Liver (tissue), 9 donors: ENCODE measurements around the gene KRT16. TPM values are rescaled to one million over a fixed set of nuclear protein-coding genes. Genes with fewer than 3 reads are reported as not detected.

ENCODE experiments used
- DNase-seq: peaks from one replicate; pipeline ENCODE4 v3.0.0-alpha.2; 2017; ENCODE audit warnings: low spot score
- H3K27ac ChIP-seq, 2 donors: one replicate each; pipeline ENCODE4 v1.7.0; 2013; ENCODE audit warnings: inconsistent platforms in 2 of 2, low read length in 2 of 2, control low read depth in 1 of 2, low read depth in 1 of 2, mild to moderate bottlenecking in 1 of 2
- H3K27me3 ChIP-seq, 4 donors: one replicate each; pipeline versions ENCODE4 v1.6.1 to v1.7.0; 2013; ENCODE audit warnings: low read length in 3 of 4, inconsistent platforms in 1 of 4, mild to moderate bottlenecking in 1 of 4, moderate library complexity in 1 of 4; ENCODE audit not compliant: control insufficient read depth in 4 of 4, insufficient read depth in 4 of 4
- H3K36me3 ChIP-seq, 4 donors: one replicate each; pipeline versions ENCODE4 v1.6.1 to v1.7.0; 2013; ENCODE audit warnings: low read length in 3 of 4, mild to moderate bottlenecking in 3 of 4, low read depth in 1 of 4, moderate library complexity in 1 of 4; ENCODE audit not compliant: control insufficient read depth in 4 of 4, insufficient read depth in 3 of 4
- H3K4me1 ChIP-seq, 4 donors: one replicate each; pipeline versions ENCODE4 v1.6.1 to v1.7.0; 2013; ENCODE audit warnings: low read length in 3 of 4, mild to moderate bottlenecking in 3 of 4, moderate library complexity in 1 of 4; ENCODE audit not compliant: control insufficient read depth in 4 of 4, insufficient read depth in 4 of 4
- H3K4me3 ChIP-seq, 3 donors: one replicate each; pipeline versions ENCODE4 v1.6.1 to v1.7.0; 2013; ENCODE audit warnings: low read length in 3 of 3, control low read depth in 1 of 3, low read depth in 1 of 3, mild to moderate bottlenecking in 1 of 3
- H3K9ac ChIP-seq, 2 donors: one replicate each; pipeline ENCODE4 v1.7.0; 2013; ENCODE audit warnings: low read length in 2 of 2, mild to moderate bottlenecking in 2 of 2, moderate library complexity in 2 of 2, control low read depth in 1 of 2, low read depth in 1 of 2
- H3K9me3 ChIP-seq, 4 donors: one replicate each; pipeline versions ENCODE4 v1.6.1 to v1.7.0; 2013; ENCODE audit warnings: low read length in 3 of 4; ENCODE audit not compliant: control insufficient read depth in 4 of 4
- EGR1 ChIP-seq, 2 donors: IDR thresholded peaks; 2 replicates each; pipeline ENCODE4 v1.6.1; 2016 to 2018; ENCODE audit warnings: antibody characterized with exemption in 2 of 2, low read depth in 2 of 2
- FOXA1 ChIP-seq: IDR thresholded peaks from 2 replicates; pipeline ENCODE4 v1.6.1; 2016; ENCODE audit warnings: antibody characterized with exemption
- FOXA2 ChIP-seq: IDR thresholded peaks from 2 replicates; pipeline ENCODE4 v1.6.1; 2016; ENCODE audit warnings: antibody characterized with exemption
- GABPA ChIP-seq, 2 donors: IDR thresholded peaks in 1 of 2; conservative IDR thresholded peaks in 1 of 2; 2 replicates each; pipeline ENCODE4 v1.6.1; 2016; ENCODE audit warnings: antibody characterized with exemption in 2 of 2, mild to moderate bottlenecking in 1 of 2, moderate library complexity in 1 of 2
- HNF4A ChIP-seq, 2 donors: conservative IDR thresholded peaks; 2 replicates each; pipeline ENCODE4 v1.6.1; 2016; ENCODE audit warnings: antibody characterized with exemption in 2 of 2, mild to moderate bottlenecking in 2 of 2
- HNF4G ChIP-seq: IDR thresholded peaks from 2 replicates; pipeline ENCODE4 v1.6.1; 2016; ENCODE audit warnings: antibody characterized with exemption
- JUND ChIP-seq, 2 donors: IDR thresholded peaks; 2 replicates each; pipeline ENCODE4 v1.6.1; 2016; ENCODE audit warnings: antibody characterized with exemption in 2 of 2
- NR2F2 ChIP-seq: IDR thresholded peaks from 2 replicates; pipeline ENCODE4 v1.6.1; 2016; ENCODE audit warnings: antibody characterized with exemption
- RAD21 ChIP-seq, 2 donors: IDR thresholded peaks; 2 replicates each; pipeline ENCODE4 v1.6.1; 2016; ENCODE audit warnings: antibody characterized with exemption in 2 of 2, mild to moderate bottlenecking in 2 of 2
- SP1 ChIP-seq: IDR thresholded peaks from 2 replicates; pipeline ENCODE4 v1.6.1; 2018; ENCODE audit warnings: antibody characterized with exemption, mild to moderate bottlenecking
- TAF1 ChIP-seq: conservative IDR thresholded peaks from 2 replicates; pipeline ENCODE4 v1.6.1; 2016; ENCODE audit warnings: antibody characterized with exemption, mild to moderate bottlenecking
- YY1 ChIP-seq: IDR thresholded peaks from 2 replicates; pipeline ENCODE4 v1.6.1; 2016; ENCODE audit warnings: antibody characterized with exemption, mild to moderate bottlenecking
- WGBS: extraction: QIAGEN DNeasy Blood & Tissue Kit; methylation state at CpG from one replicate; pipeline ENCODE4 v1.1.7; 2013; 5-methylcytosine and 5-hydroxymethylcytosine counted together
- polyA plus RNA-seq, 2 donors: library from polyadenylated mRNA; stranded (reverse) in 1 of 2; unstranded in 1 of 2; fragments of 200-250 nt in 1 of 2; fragments of >200 nt in 1 of 2; fragmentation: Nextera tagmentation in 1 of 2; extraction: Ambion mirVana in 1 of 2; gene quantifications; one replicate each; pipeline versions ENCODE4 v1.2.1 to v1.2.3, GENCODE V29; 2013 to 2015
- total RNA-seq, 2 donors: library from RNA; depleted of rRNA; stranded (reverse); fragments of >200 nt; gene quantifications; one replicate each; pipeline ENCODE4 v1.2.3, GENCODE V29; 2014
- TF ChIP-seq, protein P1 (sequence below): IDR thresholded peaks from 2 replicates; pipeline ENCODE4 v1.6.1; 2016; ENCODE audit warnings: antibody characterized with exemption
- TF ChIP-seq, protein P2 (sequence below): fragments of 150-350 bp; IDR thresholded peaks from 2 replicates; pipeline ENCODE4 v1.5.1; 2017; ENCODE audit warnings: improper control_type of control experiment, low read depth, low read length; ENCODE audit not compliant: missing input control
- TF ChIP-seq, protein P3 (sequence below): IDR thresholded peaks from 2 replicates; pipeline ENCODE4 v1.6.1; 2016; ENCODE audit warnings: antibody characterized with exemption, mild to moderate bottlenecking
- TF ChIP-seq, protein P4 (sequence below): IDR thresholded peaks from 2 replicates; pipeline ENCODE4 v1.6.1; 2016; ENCODE audit warnings: antibody characterized with exemption
- TF ChIP-seq, protein P5 (sequence below): IDR thresholded peaks from 2 replicates; pipeline ENCODE4 v1.6.1; 2016; ENCODE audit warnings: antibody characterized with exemption
- donor health status: healthy.
- donor health status: healthy.
- donor health status: healthy.
- donor health status: healthy.
- donor health status: healthy.

Gene KRT16
- total and polyA plus RNA-seq, 4 donors, result not detected

DNA sequence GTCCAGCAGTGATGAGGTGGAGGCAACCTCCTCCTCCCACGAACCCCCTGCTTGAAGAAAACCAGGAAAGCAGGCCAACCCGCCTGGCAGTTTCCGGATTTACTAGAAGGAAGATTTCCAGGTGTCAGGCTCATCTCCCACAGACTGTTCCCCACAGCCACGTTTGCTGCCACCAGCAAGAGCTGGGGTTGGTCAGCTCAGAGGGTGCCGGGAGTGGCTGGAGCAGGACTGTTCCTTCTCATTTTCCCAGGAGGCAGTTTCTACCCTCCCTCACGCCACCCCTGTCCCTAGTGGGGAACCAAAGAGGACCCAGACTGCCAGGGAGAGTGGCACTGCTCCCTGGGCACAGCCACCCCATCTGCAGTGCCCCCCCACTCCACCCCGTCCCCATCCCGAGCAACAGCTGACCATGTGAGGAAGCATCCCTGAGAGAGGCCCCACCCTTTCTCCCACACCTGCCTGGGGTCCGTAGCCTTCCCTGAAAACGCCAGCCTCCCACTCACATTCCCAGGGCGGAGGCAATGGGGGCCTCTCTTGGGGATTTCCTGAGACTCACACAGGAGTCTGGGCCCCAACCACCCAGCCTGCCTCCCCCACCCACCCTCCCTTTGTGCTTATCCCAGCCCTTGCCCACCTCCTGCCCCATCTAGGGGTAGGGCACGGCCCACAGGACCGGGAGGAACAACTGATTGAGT, 5.9 kb upstream of the KRT16 start:
- Histone ChIP-seq H3K27me3 (no peaks in the 10 kb centered on the region), H3K9ac (no peak overlapping the region), H3K4me1 (no peaks in the 10 kb centered on the region), H3K4me3 (no peak overlapping the region), H3K27ac (no peak overlapping the region), H3K36me3 (no peaks in the 10 kb centered on the region), H3K9me3 (no peaks in the 10 kb centered on the region)
- TF ChIP-seq, protein P1, sequence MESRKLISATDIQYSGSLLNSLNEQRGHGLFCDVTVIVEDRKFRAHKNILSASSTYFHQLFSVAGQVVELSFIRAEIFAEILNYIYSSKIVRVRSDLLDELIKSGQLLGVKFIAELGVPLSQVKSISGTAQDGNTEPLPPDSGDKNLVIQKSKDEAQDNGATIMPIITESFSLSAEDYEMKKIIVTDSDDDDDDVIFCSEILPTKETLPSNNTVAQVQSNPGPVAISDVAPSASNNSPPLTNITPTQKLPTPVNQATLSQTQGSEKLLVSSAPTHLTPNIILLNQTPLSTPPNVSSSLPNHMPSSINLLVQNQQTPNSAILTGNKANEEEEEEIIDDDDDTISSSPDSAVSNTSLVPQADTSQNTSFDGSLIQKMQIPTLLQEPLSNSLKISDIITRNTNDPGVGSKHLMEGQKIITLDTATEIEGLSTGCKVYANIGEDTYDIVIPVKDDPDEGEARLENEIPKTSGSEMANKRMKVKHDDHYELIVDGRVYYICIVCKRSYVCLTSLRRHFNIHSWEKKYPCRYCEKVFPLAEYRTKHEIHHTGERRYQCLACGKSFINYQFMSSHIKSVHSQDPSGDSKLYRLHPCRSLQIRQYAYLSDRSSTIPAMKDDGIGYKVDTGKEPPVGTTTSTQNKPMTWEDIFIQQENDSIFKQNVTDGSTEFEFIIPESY, result no peak
- TF ChIP-seq FOXA1 (no peak), NR2F2 (no peak), YY1 (no peak), FOXA2 (no peak), HNF4G (no peak), HNF4A (conservative IDR thresholded peaks at IDR 0.05) (no peak), JUND (IDR thresholded peaks at IDR 0.05) (no peak), SP1 (no peak), TAF1 (no peak), GABPA (IDR thresholded peaks at IDR 0.05 in 1 of 2, conservative IDR thresholded peaks at IDR 0.05 in 1 of 2) (no peak), EGR1 (IDR thresholded peaks at IDR 0.05; ENCODE audit: low read depth in 2 of 2) (no peak), RAD21 (IDR thresholded peaks at IDR 0.05) (no peak)
- TF ChIP-seq, protein P2, sequence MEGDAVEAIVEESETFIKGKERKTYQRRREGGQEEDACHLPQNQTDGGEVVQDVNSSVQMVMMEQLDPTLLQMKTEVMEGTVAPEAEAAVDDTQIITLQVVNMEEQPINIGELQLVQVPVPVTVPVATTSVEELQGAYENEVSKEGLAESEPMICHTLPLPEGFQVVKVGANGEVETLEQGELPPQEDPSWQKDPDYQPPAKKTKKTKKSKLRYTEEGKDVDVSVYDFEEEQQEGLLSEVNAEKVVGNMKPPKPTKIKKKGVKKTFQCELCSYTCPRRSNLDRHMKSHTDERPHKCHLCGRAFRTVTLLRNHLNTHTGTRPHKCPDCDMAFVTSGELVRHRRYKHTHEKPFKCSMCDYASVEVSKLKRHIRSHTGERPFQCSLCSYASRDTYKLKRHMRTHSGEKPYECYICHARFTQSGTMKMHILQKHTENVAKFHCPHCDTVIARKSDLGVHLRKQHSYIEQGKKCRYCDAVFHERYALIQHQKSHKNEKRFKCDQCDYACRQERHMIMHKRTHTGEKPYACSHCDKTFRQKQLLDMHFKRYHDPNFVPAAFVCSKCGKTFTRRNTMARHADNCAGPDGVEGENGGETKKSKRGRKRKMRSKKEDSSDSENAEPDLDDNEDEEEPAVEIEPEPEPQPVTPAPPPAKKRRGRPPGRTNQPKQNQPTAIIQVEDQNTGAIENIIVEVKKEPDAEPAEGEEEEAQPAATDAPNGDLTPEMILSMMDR, result no peak
- TF ChIP-seq, protein P3, sequence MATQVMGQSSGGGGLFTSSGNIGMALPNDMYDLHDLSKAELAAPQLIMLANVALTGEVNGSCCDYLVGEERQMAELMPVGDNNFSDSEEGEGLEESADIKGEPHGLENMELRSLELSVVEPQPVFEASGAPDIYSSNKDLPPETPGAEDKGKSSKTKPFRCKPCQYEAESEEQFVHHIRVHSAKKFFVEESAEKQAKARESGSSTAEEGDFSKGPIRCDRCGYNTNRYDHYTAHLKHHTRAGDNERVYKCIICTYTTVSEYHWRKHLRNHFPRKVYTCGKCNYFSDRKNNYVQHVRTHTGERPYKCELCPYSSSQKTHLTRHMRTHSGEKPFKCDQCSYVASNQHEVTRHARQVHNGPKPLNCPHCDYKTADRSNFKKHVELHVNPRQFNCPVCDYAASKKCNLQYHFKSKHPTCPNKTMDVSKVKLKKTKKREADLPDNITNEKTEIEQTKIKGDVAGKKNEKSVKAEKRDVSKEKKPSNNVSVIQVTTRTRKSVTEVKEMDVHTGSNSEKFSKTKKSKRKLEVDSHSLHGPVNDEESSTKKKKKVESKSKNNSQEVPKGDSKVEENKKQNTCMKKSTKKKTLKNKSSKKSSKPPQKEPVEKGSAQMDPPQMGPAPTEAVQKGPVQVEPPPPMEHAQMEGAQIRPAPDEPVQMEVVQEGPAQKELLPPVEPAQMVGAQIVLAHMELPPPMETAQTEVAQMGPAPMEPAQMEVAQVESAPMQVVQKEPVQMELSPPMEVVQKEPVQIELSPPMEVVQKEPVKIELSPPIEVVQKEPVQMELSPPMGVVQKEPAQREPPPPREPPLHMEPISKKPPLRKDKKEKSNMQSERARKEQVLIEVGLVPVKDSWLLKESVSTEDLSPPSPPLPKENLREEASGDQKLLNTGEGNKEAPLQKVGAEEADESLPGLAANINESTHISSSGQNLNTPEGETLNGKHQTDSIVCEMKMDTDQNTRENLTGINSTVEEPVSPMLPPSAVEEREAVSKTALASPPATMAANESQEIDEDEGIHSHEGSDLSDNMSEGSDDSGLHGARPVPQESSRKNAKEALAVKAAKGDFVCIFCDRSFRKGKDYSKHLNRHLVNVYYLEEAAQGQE, result no peak
- TF ChIP-seq, protein P4, sequence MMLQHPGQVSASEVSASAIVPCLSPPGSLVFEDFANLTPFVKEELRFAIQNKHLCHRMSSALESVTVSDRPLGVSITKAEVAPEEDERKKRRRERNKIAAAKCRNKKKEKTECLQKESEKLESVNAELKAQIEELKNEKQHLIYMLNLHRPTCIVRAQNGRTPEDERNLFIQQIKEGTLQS, result no peak
- TF ChIP-seq, protein P5, sequence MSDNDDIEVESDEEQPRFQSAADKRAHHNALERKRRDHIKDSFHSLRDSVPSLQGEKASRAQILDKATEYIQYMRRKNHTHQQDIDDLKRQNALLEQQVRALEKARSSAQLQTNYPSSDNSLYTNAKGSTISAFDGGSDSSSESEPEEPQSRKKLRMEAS, result no peak
- WGBS, result 66% methylated on average over 13 of the region's 13 CpGs
- DNase-seq, result no peak
